ENCODE measurements around the gene OTUB2. TPM values are rescaled to one million over a fixed set of nuclear protein-coding genes. Genes with fewer than 3 reads are reported as not detected.

The OTUB2 gene
- total and polyA plus RNA-seq, 2 of the 8 experiments (the other 6 are each of a cell fraction or from before 2014, with no cell fraction given) = 2.2 to 4.2 TPM

DNA sequence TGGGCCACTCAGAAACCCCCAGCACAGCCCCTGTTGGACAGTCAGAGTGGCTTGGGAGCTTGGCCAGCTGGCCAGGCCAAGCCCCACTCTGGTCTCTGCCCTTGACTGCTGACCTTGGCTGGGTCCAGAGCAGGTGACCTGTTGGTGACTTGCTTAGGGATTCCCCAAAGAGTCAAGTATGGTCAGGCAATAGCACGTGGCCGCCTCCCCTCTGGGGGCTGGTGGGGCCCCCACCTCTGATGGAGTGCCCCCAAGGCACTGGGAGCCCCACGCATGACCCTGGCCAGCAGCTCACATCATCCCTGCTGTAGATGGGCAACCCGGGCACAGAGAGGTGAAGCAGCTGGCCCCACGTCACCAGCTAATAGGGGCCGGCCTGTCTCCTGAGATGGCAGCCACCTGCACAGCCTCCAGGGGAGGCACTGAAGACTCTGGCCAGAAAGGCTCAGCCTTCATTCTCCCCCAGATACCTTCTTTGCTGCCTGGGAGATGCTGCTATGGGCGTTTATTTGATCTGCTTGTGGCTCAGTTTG, 27.2 kb upstream of the OTUB2 start (continued):
- TF ChIP-seq, protein P1, sequence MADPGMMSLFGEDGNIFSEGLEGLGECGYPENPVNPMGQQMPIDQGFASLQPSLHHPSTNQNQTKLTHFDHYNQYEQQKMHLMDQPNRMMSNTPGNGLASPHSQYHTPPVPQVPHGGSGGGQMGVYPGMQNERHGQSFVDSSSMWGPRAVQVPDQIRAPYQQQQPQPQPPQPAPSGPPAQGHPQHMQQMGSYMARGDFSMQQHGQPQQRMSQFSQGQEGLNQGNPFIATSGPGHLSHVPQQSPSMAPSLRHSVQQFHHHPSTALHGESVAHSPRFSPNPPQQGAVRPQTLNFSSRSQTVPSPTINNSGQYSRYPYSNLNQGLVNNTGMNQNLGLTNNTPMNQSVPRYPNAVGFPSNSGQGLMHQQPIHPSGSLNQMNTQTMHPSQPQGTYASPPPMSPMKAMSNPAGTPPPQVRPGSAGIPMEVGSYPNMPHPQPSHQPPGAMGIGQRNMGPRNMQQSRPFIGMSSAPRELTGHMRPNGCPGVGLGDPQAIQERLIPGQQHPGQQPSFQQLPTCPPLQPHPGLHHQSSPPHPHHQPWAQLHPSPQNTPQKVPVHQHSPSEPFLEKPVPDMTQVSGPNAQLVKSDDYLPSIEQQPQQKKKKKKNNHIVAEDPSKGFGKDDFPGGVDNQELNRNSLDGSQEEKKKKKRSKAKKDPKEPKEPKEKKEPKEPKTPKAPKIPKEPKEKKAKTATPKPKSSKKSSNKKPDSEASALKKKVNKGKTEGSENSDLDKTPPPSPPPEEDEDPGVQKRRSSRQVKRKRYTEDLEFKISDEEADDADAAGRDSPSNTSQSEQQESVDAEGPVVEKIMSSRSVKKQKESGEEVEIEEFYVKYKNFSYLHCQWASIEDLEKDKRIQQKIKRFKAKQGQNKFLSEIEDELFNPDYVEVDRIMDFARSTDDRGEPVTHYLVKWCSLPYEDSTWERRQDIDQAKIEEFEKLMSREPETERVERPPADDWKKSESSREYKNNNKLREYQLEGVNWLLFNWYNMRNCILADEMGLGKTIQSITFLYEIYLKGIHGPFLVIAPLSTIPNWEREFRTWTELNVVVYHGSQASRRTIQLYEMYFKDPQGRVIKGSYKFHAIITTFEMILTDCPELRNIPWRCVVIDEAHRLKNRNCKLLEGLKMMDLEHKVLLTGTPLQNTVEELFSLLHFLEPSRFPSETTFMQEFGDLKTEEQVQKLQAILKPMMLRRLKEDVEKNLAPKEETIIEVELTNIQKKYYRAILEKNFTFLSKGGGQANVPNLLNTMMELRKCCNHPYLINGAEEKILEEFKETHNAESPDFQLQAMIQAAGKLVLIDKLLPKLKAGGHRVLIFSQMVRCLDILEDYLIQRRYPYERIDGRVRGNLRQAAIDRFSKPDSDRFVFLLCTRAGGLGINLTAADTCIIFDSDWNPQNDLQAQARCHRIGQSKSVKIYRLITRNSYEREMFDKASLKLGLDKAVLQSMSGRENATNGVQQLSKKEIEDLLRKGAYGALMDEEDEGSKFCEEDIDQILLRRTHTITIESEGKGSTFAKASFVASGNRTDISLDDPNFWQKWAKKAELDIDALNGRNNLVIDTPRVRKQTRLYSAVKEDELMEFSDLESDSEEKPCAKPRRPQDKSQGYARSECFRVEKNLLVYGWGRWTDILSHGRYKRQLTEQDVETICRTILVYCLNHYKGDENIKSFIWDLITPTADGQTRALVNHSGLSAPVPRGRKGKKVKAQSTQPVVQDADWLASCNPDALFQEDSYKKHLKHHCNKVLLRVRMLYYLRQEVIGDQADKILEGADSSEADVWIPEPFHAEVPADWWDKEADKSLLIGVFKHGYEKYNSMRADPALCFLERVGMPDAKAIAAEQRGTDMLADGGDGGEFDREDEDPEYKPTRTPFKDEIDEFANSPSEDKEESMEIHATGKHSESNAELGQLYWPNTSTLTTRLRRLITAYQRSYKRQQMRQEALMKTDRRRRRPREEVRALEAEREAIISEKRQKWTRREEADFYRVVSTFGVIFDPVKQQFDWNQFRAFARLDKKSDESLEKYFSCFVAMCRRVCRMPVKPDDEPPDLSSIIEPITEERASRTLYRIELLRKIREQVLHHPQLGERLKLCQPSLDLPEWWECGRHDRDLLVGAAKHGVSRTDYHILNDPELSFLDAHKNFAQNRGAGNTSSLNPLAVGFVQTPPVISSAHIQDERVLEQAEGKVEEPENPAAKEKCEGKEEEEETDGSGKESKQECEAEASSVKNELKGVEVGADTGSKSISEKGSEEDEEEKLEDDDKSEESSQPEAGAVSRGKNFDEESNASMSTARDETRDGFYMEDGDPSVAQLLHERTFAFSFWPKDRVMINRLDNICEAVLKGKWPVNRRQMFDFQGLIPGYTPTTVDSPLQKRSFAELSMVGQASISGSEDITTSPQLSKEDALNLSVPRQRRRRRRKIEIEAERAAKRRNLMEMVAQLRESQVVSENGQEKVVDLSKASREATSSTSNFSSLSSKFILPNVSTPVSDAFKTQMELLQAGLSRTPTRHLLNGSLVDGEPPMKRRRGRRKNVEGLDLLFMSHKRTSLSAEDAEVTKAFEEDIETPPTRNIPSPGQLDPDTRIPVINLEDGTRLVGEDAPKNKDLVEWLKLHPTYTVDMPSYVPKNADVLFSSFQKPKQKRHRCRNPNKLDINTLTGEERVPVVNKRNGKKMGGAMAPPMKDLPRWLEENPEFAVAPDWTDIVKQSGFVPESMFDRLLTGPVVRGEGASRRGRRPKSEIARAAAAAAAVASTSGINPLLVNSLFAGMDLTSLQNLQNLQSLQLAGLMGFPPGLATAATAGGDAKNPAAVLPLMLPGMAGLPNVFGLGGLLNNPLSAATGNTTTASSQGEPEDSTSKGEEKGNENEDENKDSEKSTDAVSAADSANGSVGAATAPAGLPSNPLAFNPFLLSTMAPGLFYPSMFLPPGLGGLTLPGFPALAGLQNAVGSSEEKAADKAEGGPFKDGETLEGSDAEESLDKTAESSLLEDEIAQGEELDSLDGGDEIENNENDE (IDR thresholded peaks at IDR 0.05; ENCODE audit: insufficient replicate concordance, low read length) = no peak
- TF ChIP-seq EGR1 (IDR thresholded peaks at IDR 0.05; ENCODE audit: borderline replicate concordance, low read depth, low read length) (no peak), HDAC6 (IDR thresholded peaks at IDR 0.05; ENCODE audit: low read depth, low read length) (no peak), TCF12 (IDR thresholded peaks at IDR 0.05; ENCODE audit: low read depth, low read length) (no peak), SP4 (IDR thresholded peaks at IDR 0.05; ENCODE audit: low read length) (no peak), SIX5 (IDR thresholded peaks at IDR 0.05; ENCODE audit: low read depth, low read length) (no peak)

Data from H1 (cell line).